Adrenal gland (tissue), 5 donors: ENCODE results near the gene UBE2D3.

ENCODE experiments used
- POLR2A ChIP-seq, 2 donors: fragments of 450-650 bp; IDR thresholded peaks; one replicate each; pipeline ENCODE4 v1.6.1; 2017; ENCODE audit warnings: antibody characterized with exemption in 2 of 2, mild to moderate bottlenecking in 2 of 2, moderate library complexity in 1 of 2
- TF ChIP-seq, protein P1 (sequence below), 6 experiments: fragments of 450-650 bp in 4 of 6; fragments of 200-600 bp in 2 of 6; sonication (generic) in 1 of 6; IDR thresholded peaks; 1 replicate in 5 of 6; 2 replicates in 1 of 6; pipeline versions ENCODE4 v1.5.1 to v1.8.0; 2016 to 2021; ENCODE audit warnings: antibody characterized with exemption in 6 of 6, mild to moderate bottlenecking in 2 of 6, moderate library complexity in 1 of 6
- donor health status: DM: no; HTN: no; CAD: no.

DNA sequence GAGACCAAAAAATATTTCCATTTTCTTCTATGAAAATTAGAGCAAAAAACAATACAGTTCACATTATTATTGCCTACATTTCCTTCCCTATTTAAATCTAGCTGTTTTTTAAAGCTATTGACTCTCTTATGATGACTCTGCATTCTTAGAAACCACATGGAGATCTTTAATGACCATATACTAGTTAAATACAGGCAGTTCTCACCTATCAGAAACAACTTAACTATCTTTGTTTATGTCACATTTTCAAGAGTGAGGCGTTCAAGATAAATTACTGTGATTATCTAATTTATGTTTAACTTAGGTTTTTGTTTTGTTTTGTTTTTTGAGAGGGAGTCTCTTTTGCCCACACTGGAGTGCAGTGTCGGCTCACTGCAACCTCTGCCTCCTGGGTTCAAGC lies 44.4 kb upstream of the UBE2D3 start:
- TF ChIP-seq POLR2A (IDR thresholded peaks at IDR 0.05): no peak
- TF ChIP-seq, protein P1, sequence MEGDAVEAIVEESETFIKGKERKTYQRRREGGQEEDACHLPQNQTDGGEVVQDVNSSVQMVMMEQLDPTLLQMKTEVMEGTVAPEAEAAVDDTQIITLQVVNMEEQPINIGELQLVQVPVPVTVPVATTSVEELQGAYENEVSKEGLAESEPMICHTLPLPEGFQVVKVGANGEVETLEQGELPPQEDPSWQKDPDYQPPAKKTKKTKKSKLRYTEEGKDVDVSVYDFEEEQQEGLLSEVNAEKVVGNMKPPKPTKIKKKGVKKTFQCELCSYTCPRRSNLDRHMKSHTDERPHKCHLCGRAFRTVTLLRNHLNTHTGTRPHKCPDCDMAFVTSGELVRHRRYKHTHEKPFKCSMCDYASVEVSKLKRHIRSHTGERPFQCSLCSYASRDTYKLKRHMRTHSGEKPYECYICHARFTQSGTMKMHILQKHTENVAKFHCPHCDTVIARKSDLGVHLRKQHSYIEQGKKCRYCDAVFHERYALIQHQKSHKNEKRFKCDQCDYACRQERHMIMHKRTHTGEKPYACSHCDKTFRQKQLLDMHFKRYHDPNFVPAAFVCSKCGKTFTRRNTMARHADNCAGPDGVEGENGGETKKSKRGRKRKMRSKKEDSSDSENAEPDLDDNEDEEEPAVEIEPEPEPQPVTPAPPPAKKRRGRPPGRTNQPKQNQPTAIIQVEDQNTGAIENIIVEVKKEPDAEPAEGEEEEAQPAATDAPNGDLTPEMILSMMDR (IDR thresholded peaks at IDR 0.05): no peak
